GM12873 (cell line): ENCODE results near the gene TRABD2B.

Experiments used
- TF ChIP-seq, protein P1 (sequence below): IDR thresholded peaks from 2 replicates; pipeline ENCODE4 v1.5.1; 2012; ENCODE audit warnings: low read depth, mild to moderate bottlenecking, moderate library complexity, low read length, control low read depth; ENCODE audit not compliant: insufficient read depth; ENCODE audit errors: missing control alignments

Gene TRABD2B

DNA sequence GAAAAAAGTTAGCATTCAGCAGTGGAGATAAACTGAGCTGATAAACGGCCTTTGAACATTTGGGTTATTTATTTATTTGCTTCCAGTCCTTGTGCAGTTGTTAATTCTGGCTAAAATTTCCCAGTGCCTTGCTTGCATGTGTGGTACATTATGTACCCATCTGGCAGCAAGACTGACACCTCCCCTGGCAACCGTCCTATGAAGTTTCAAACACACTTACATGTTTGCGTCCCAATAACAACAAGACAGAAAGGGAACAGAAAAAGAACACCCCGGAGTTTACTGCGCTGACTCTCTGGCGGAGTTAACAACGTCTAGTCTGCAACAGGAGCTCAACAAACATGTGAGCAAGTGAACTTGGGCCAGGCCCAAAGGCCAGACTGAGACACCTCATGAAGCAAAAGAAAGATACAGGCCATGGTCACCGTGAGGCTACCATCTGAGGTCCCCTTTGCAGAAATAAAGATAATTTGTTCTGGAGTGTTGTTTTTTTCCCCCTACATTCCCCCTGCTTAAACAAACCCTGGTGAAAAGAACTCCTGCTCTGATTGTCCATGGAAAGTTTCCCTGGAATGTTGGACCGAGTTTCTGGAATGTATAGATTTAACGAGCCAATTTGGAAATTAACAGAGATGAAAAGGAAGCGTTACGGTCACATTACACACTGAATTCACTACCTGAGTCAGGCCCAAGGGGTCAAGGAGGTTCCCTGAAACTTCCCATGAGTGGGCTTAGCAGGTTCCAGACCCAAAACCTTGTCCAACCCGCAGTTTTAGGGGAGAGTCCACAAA lies 33.4 kb downstream of the TRABD2B start:
- TF ChIP-seq, protein P1, sequence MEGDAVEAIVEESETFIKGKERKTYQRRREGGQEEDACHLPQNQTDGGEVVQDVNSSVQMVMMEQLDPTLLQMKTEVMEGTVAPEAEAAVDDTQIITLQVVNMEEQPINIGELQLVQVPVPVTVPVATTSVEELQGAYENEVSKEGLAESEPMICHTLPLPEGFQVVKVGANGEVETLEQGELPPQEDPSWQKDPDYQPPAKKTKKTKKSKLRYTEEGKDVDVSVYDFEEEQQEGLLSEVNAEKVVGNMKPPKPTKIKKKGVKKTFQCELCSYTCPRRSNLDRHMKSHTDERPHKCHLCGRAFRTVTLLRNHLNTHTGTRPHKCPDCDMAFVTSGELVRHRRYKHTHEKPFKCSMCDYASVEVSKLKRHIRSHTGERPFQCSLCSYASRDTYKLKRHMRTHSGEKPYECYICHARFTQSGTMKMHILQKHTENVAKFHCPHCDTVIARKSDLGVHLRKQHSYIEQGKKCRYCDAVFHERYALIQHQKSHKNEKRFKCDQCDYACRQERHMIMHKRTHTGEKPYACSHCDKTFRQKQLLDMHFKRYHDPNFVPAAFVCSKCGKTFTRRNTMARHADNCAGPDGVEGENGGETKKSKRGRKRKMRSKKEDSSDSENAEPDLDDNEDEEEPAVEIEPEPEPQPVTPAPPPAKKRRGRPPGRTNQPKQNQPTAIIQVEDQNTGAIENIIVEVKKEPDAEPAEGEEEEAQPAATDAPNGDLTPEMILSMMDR: no peak

DNA sequence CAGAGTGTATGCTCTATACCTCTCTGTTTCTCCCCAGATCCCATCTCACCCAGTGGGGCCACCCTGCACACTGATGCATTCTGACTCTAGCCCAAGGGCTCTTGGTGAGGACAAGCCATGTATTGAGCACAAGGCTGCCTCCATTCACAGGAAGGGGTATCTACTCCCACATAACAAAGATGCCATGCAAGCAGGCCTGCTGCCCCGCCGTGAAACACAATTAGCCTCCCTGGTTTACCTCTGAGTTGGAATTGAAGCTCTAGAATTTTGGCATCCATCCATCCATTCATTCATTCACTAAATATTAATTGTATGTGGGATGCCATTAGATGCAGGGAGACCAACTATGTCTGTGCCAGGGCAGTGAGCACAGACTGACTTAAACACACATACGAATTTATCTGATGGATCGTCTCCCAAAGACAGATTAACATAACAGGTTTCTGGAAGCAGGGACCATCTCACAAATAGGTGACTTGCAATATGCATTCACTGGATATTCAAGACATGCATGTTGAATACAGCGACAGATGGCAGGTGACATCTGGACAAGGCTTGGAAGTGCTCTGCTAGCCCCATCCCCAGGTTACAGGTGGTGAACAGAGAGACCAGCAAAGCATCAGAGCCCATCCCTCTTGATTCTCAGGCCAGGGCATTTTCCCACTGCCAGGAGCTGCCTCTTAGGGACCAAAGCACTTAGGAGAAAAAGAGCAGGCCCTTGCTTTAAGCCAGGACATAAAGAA lies 34.3 kb downstream of the TRABD2B start:
- TF ChIP-seq, protein P1: no peak

DNA sequence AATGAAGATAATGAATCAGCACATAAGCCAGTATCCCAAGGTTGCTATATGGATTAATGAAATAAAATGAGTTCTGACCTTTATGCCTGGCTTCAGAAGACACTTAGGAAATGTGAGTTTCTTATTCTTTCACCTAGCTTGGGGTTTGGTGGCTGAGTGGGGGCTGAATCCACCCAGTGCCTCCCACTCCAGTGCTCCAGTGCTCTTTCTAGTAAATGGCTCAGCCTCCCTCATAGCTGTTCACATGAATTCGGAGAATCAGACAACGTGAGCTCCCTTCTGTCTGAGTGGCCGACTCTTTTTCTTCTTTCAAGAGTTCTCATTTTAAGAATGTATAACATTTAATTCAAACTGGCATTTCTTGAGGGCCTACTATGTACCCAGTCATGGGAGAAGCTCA lies 43.5 kb downstream of the TRABD2B start:
- TF ChIP-seq, protein P1: no peak

DNA sequence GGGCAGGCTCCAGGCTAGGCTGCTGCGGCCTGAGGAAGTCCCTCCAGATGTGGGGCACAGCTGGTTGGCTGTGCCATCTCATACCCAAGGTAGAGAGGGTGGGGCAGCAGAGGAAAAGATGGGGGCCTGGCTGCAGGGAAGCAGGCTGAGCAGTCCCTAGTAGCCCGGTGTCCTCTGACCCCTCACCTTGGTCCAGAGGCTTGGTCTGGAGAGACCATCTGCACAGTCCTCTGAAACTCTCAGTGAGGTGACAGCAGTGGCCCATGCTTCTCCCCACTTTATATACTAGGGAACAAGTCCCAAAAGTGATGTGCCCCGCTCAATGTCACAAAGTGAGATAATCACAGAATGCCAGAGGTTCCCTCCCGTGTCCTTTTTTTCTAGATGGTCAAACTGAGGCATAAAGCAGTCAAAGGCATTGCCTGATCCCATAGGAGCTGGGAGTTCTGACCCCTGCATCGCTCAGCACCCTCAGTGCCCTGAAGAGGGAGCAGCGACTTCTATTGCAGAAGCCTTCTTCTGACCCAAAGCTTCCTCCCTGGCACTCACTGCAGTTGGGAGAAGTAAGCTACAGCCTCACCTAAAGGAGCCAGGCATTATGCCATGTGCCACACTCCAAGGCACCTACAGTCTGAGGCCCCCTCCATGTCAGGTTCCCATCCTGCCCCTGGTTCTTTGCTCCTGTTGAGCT lies 45.5 kb downstream of the TRABD2B start:
- TF ChIP-seq, protein P1: peak; percentile 29

DNA sequence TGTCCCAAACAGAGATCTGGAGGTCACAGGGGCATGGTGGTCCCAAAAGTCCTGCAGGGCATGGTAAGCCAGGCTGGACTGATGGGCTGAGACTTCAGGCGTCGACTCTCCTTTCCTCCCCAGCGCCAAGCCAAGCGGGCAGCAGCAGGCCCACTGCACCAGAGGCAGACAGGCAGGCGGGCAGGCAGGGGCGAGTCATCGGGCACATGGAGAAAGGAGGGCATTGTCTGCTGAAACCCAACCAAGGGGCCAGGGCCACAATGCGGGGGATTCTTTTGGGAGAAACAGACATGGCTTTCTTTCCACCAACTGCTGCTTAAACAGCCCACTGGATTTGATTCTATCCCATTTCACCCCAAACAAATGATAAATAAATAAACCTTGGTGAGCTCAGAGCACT lies 46.2 kb downstream of the TRABD2B start:
- TF ChIP-seq, protein P1: no peak

DNA sequence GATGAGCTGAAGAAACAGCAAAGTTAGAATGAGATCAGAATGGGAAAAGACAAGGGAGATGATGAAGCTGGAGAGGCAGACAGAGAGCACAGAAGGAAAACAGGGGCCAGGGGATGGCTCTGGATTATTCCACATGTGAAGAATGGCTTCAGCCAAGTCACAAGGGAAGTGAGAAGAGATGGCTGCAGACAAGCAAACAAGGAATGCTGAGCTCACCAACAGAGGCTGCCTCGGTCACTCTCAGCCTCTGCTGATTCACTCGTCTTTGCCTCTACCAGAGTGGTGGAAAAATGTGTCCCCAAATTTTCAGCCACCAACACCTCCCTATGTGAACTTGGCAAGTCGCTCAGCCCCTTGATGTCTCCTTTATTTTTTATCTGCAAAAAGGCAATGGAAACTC lies 46.7 kb downstream of the TRABD2B start:
- TF ChIP-seq, protein P1: no peak

DNA sequence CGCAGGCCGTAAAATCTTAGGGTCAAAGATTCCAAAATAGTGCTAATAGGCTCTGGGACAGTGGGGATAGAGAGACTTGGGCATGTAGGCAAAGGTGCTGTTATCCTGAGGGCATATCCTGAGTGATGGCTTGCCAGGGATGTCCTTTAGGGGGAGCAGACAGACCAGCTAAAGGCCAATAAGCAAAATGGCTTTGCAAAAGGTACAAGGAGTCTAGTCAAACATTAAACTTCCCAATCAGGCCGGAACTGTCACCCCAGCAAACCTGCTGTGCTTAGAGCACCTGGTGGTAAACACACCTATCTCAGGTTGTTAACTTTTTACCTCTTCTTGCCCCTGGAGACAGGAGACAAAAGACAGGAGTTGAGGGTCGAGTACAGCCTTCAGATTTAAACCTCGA lies 49.1 kb downstream of the TRABD2B start:
- TF ChIP-seq, protein P1: no peak
